Measurements from ENCODE around the gene HLA-DMA.

DNA sequence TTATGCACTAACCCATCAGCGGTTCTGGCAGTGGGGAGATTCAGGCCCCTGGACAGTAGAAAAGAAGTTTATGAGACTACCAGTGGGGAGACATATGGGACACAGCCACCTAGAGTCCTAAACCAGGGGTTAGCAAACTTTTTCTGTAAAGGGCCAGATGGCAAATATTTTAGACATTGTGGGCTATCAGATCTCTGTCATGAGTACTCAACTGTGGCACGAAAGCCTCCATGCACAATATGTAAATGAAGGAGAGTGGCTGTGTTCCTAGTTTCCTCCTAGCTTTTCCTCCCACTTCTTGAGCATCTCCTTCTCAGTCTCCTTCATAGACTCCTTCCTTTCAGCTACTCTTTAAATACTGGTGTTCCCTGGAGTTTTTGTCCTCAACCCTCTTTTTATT is 3.3 kb upstream of the HLA-DMA start:
- TF ChIP-seq POLR2A (IDR thresholded peaks at IDR 0.05) (no peak), POLR2AphosphoS5 (IDR thresholded peaks at IDR 0.05) (no peak)
- TF ChIP-seq, protein P1, sequence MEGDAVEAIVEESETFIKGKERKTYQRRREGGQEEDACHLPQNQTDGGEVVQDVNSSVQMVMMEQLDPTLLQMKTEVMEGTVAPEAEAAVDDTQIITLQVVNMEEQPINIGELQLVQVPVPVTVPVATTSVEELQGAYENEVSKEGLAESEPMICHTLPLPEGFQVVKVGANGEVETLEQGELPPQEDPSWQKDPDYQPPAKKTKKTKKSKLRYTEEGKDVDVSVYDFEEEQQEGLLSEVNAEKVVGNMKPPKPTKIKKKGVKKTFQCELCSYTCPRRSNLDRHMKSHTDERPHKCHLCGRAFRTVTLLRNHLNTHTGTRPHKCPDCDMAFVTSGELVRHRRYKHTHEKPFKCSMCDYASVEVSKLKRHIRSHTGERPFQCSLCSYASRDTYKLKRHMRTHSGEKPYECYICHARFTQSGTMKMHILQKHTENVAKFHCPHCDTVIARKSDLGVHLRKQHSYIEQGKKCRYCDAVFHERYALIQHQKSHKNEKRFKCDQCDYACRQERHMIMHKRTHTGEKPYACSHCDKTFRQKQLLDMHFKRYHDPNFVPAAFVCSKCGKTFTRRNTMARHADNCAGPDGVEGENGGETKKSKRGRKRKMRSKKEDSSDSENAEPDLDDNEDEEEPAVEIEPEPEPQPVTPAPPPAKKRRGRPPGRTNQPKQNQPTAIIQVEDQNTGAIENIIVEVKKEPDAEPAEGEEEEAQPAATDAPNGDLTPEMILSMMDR (IDR thresholded peaks at IDR 0.05): no peak

All from suprapubic skin (tissue), 4 donors.